Fibroblast of lung (primary cell): ENCODE results near the gene SUMF1. TPM values are rescaled to one million over a fixed set of nuclear protein-coding genes. Genes with fewer than 3 reads are reported as not detected.

Source experiments
- DNase-seq, 2 donors: peaks; one replicate each; pipeline versions ENCODE4 v3.0.0 to v3.0.0-alpha.2; 2010; ENCODE audit warnings: low read depth in 2 of 2
- H2AFZ ChIP-seq: 2 replicates; pipeline ENCODE4 v1.5.1; 2012; ENCODE audit warnings: low read length, control low read depth, inconsistent platforms
- H3K27ac ChIP-seq: 2 replicates; pipeline ENCODE4 v1.5.1; 2011; ENCODE audit warnings: low read length, control low read depth; ENCODE audit not compliant: insufficient read depth
- H3K27me3 ChIP-seq: 2 replicates; pipeline ENCODE4 v1.5.1; 2011; ENCODE audit warnings: mild to moderate bottlenecking, low read length; ENCODE audit not compliant: control insufficient read depth, insufficient read depth
- H3K36me3 ChIP-seq: 2 replicates; pipeline ENCODE4 v1.5.1; 2011; ENCODE audit warnings: low read length; ENCODE audit not compliant: control insufficient read depth, insufficient read depth
- H3K4me1 ChIP-seq: 2 replicates; pipeline ENCODE4 v1.5.1; 2011; ENCODE audit warnings: low read length; ENCODE audit not compliant: control insufficient read depth, insufficient read depth; ENCODE audit errors: extremely low read depth
- H3K4me2 ChIP-seq: 2 replicates; pipeline ENCODE4 v1.5.1; 2011; ENCODE audit warnings: low read length, control low read depth; ENCODE audit not compliant: insufficient read depth; ENCODE audit errors: extremely low read depth
- H3K4me3 ChIP-seq, 4 experiments: fragments of 200-600 bp in 1 of 4; sonication (generic) in 1 of 4; replicated peaks in 1 of 4; 2 replicates each; pipeline ENCODE4 v1.5.1; 2011 to 2016; ENCODE audit warnings: low read length in 4 of 4, low read depth in 3 of 4, mild to moderate bottlenecking in 3 of 4, control low read depth in 2 of 4, inconsistent platforms in 1 of 4, mixed read lengths in 1 of 4; ENCODE audit not compliant: insufficient read depth in 1 of 4; ENCODE audit errors: control extremely low read depth in 1 of 4
- H3K79me2 ChIP-seq: 2 replicates; pipeline ENCODE4 v1.5.1; 2012; ENCODE audit warnings: mild to moderate bottlenecking, low read length, inconsistent platforms; ENCODE audit not compliant: control insufficient read depth, insufficient read depth
- H3K9ac ChIP-seq: 2 replicates; pipeline ENCODE4 v1.5.1; 2011; ENCODE audit warnings: mild to moderate bottlenecking, low read length, control low read depth; ENCODE audit not compliant: insufficient read depth
- H3K9me3 ChIP-seq: 2 replicates; pipeline ENCODE4 v1.5.1; 2012; ENCODE audit warnings: low read depth, low read length; ENCODE audit not compliant: control insufficient read depth, insufficient read depth
- H4K20me1 ChIP-seq: 2 replicates; pipeline ENCODE4 v1.5.1; 2011; ENCODE audit warnings: low read length; ENCODE audit not compliant: control insufficient read depth, insufficient read depth; ENCODE audit errors: extremely low read depth
- CTCF ChIP-seq, 2 donors: IDR thresholded peaks in 1 of 2; conservative IDR thresholded peaks in 1 of 2; 1 replicate in 1 of 2; 2 replicates in 1 of 2; pipeline ENCODE4 v1.5.1; 2011 to 2012; ENCODE audit warnings: low read length in 2 of 2, control low read depth in 1 of 2, inconsistent platforms in 1 of 2, low read depth in 1 of 2, mild to moderate bottlenecking in 1 of 2
- EZH2 ChIP-seq: IDR thresholded peaks from 2 replicates; pipeline ENCODE4 v1.5.1; 2012; ENCODE audit warnings: low read length, control low read depth, mild to moderate bottlenecking; ENCODE audit errors: missing control alignments
- polyA plus RNA-seq, 2 donors: library from polyadenylated mRNA; depleted of rRNA in 1 of 2; stranded (reverse) in 1 of 2; unstranded in 1 of 2; fragments of >200 nt; gene quantifications; 2 replicates each; pipeline ENCODE4 v1.2.1, GENCODE V29; 2011 to 2012; ENCODE audit warnings: missing spikeins in 1 of 2
- total RNA-seq: library from RNA; depleted of rRNA; stranded (reverse); fragments of >200 nt; gene quantifications from 2 replicates; pipeline ENCODE4 v1.2.1, GENCODE V29; 2014

Gene SUMF1
- total and polyA plus RNA-seq, 2 donors (not counting 1 experiment from before 2014, with no cell fraction given) = 50.0 to 64.6 TPM

GRCh38 chr3:4410606-4411005 is 56.5 kb downstream of the SUMF1 start:
- Histone ChIP-seq H3K79me2 (no peaks in the 10 kb centered on the region), H2AFZ (no peak overlapping the region), H3K27me3 (no peaks in the 10 kb centered on the region), H3K4me1 (no peaks in the 10 kb centered on the region), H4K20me1 (no peaks in the 10 kb centered on the region), H3K4me2 (no peak overlapping the region), H3K9ac (no peak overlapping the region), H3K9me3 (no peaks in the 10 kb centered on the region), H3K27ac (no peak overlapping the region), H3K4me3 (no peak overlapping the region), H3K36me3 (no peaks in the 10 kb centered on the region)
- no peak for DNase-seq
- TF ChIP-seq EZH2 (no peak), CTCF (conservative IDR thresholded peaks at IDR 0.05 in 1 of 2, IDR thresholded peaks at IDR 0.05 in 1 of 2; ENCODE audit: low read depth in 1 of 2, low read length in 2 of 2) (no peak)

GRCh38 chr3:4409971-4410573 is 57.0 kb downstream of the SUMF1 start:
- Histone ChIP-seq H3K4me2 (no peak overlapping the region), H3K9me3 (no peaks in the 10 kb centered on the region), H3K9ac (no peak overlapping the region), H3K4me3 (no peak overlapping the region), H3K27me3 (no peaks in the 10 kb centered on the region), H3K79me2 (no peaks in the 10 kb centered on the region), H4K20me1 (no peaks in the 10 kb centered on the region), H2AFZ (no peak overlapping the region), H3K36me3 (no peaks in the 10 kb centered on the region), H3K4me1 (no peaks in the 10 kb centered on the region), H3K27ac (no peak overlapping the region)
- DNase-seq = no peak
- no peak for TF ChIP-seq EZH2
- no peak for TF ChIP-seq CTCF (conservative IDR thresholded peaks at IDR 0.05 in 1 of 2, IDR thresholded peaks at IDR 0.05 in 1 of 2; ENCODE audit: low read depth in 1 of 2, low read length in 2 of 2)

GRCh38 chr3:4409415-4409814 is 57.7 kb downstream of the SUMF1 start:
- TF ChIP-seq CTCF (conservative IDR thresholded peaks at IDR 0.05 in 1 of 2, IDR thresholded peaks at IDR 0.05 in 1 of 2; ENCODE audit: low read depth in 1 of 2, low read length in 2 of 2) (no peak), EZH2 (no peak)
- Histone ChIP-seq H3K27ac (no peak overlapping the region), H3K9ac (no peak overlapping the region), H2AFZ (no peak overlapping the region), H3K27me3 (no peaks in the 10 kb centered on the region), H3K4me3 (no peak overlapping the region), H3K79me2 (no peaks in the 10 kb centered on the region), H3K4me2 (no peak overlapping the region), H3K4me1 (no peaks in the 10 kb centered on the region), H4K20me1 (no peaks in the 10 kb centered on the region), H3K36me3 (no peaks in the 10 kb centered on the region), H3K9me3 (no peaks in the 10 kb centered on the region)
- no peak for DNase-seq
